ENCODE results near the gene FREM2. TPM values are rescaled to one million over a fixed set of nuclear protein-coding genes. Genes with fewer than 3 reads are reported as not detected.

The FREM2 gene
- total RNA-seq, 1 experiment from 2014 or later, result 42.6 TPM

DNA sequence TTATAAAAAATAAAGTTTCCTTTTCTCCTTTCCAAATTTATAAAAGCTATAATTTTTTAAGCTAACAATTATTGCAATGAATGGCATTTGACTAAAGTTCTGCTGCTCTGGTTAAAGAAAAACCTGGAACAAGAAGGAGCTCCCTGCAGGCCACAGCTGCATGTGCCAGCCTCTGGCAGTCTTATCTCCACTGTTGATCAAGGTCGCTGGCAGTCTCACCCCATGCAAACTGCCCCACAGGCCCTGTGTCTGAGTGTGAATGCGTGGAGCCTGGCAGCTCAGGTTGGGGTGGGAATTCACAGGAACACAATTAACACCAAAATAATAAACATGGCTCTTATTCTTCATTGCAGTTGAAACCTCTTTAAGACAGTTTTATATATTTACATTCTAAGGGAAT lies 30.2 kb upstream of the FREM2 start:
- no peak for TF ChIP-seq CTCF (IDR thresholded peaks at IDR 0.05; ENCODE audit: insufficient read depth in 1 of 2, low read depth in 1 of 2, low read length in 1 of 2, severe bottlenecking in 1 of 2, unreplicated experiment in 1 of 2)
- Mint-ChIP-seq H3K4me1 (ENCODE audit: low read depth, unreplicated experiment) (no peaks in the 10 kb centered on the region), H3K9me3 (ENCODE audit: unreplicated experiment) (no peaks in the 10 kb centered on the region), H3K27ac (ENCODE audit: unreplicated experiment) (no peak overlapping the region), H3K27me3 (ENCODE audit: insufficient read depth, unreplicated experiment) (no peaks in the 10 kb centered on the region), H3K36me3 (ENCODE audit: insufficient read depth, unreplicated experiment) (no peaks in the 10 kb centered on the region), H3K4me3 (ENCODE audit: unreplicated experiment) (no peak overlapping the region)
- CTCF ChIA-PET, result no interaction called here
- no TSS peak for BruUV-seq (replicated peaks)
- Histone ChIP-seq H3K4me1 (no peaks in the 10 kb centered on the region), H3K9me3 (no peaks in the 10 kb centered on the region), H3K4me3 (ENCODE audit: low read depth, low read length) (no peak overlapping the region), H3K27me3 (replicated peaks; ENCODE audit: control insufficient read depth, insufficient read depth, low read length) (no peaks in the 10 kb centered on the region), H3K36me3 (ENCODE audit: control insufficient read depth, insufficient read depth, low read length) (no peaks in the 10 kb centered on the region)
- intact Hi-C loops (cut with micrococcal nuclease; ENCODE audit: unreplicated experiment), result no loop called here
- POLR2A ChIA-PET, result no interaction called here
- DNase-seq, result no peak

GRCh38 chr13:38657191-38657590 lies 29.7 kb upstream of the FREM2 start:
- Histone ChIP-seq H3K9me3 (no peaks in the 10 kb centered on the region), H3K36me3 (ENCODE audit: control insufficient read depth, insufficient read depth, low read length) (no peaks in the 10 kb centered on the region), H3K4me1 (no peaks in the 10 kb centered on the region), H3K4me3 (ENCODE audit: low read depth, low read length) (no peak overlapping the region), H3K27me3 (replicated peaks; ENCODE audit: control insufficient read depth, insufficient read depth, low read length) (no peaks in the 10 kb centered on the region)
- intact Hi-C loops (cut with micrococcal nuclease; ENCODE audit: unreplicated experiment), result no loop called here
- H3K9me3 Mint-ChIP-seq (ENCODE audit: unreplicated experiment), result no peaks in the 10 kb centered on the region
- H3K4me1 Mint-ChIP-seq (ENCODE audit: low read depth, unreplicated experiment), result no peaks in the 10 kb centered on the region
- no peaks in the 10 kb centered on the region for H3K27me3 Mint-ChIP-seq (ENCODE audit: insufficient read depth, unreplicated experiment)
- no peaks in the 10 kb centered on the region for H3K36me3 Mint-ChIP-seq (ENCODE audit: insufficient read depth, unreplicated experiment)
- no TSS peak for BruUV-seq (replicated peaks)
- no peak overlapping the region for H3K4me3 Mint-ChIP-seq (ENCODE audit: unreplicated experiment)
- CTCF ChIA-PET, result no interaction called here
- POLR2A ChIA-PET, result no interaction called here
- no peak overlapping the region for H3K27ac Mint-ChIP-seq (ENCODE audit: unreplicated experiment)
- DNase-seq, result no peak
- TF ChIP-seq CTCF (IDR thresholded peaks at IDR 0.05; ENCODE audit: insufficient read depth in 1 of 2, low read depth in 1 of 2, low read length in 1 of 2, severe bottlenecking in 1 of 2, unreplicated experiment in 1 of 2), result no peak

DNA sequence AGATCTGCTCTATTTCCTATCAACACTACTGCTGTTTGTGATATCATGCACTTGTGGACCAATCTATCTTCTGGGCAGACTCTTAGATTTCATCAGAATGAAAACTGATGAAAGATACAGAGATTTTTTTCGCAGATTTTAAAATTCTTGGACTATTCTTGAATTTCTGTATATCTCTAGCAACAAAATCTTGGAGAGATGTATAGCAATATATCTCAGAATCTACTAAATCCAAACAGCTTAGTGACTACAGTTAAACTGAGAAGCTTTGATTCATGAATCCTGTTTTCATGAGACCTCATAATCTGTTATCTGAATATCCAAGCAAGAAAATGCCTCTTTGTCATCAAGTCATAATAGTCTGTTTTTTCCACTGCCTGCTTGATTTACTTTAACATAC lies 28.0 kb upstream of the FREM2 start:
- Mint-ChIP-seq H3K27me3 (ENCODE audit: insufficient read depth, unreplicated experiment) (no peaks in the 10 kb centered on the region), H3K27ac (ENCODE audit: unreplicated experiment) (no peak overlapping the region), H3K4me1 (ENCODE audit: low read depth, unreplicated experiment) (no peaks in the 10 kb centered on the region), H3K4me3 (ENCODE audit: unreplicated experiment) (no peak overlapping the region), H3K9me3 (ENCODE audit: unreplicated experiment) (no peaks in the 10 kb centered on the region), H3K36me3 (ENCODE audit: insufficient read depth, unreplicated experiment) (no peaks in the 10 kb centered on the region)
- CTCF ChIA-PET, result no interaction called here
- no TSS peak for BruUV-seq (replicated peaks)
- intact Hi-C loops (cut with micrococcal nuclease; ENCODE audit: unreplicated experiment), result no loop called here
- Histone ChIP-seq H3K27me3 (replicated peaks; ENCODE audit: control insufficient read depth, insufficient read depth, low read length) (no peaks in the 10 kb centered on the region), H3K36me3 (ENCODE audit: control insufficient read depth, insufficient read depth, low read length) (no peaks in the 10 kb centered on the region), H3K4me3 (ENCODE audit: low read depth, low read length) (no peak overlapping the region), H3K4me1 (no peaks in the 10 kb centered on the region), H3K9me3 (no peaks in the 10 kb centered on the region)
- POLR2A ChIA-PET, result no interaction called here
- DNase-seq, result no peak
- TF ChIP-seq CTCF (IDR thresholded peaks at IDR 0.05; ENCODE audit: insufficient read depth in 1 of 2, low read depth in 1 of 2, low read length in 1 of 2, severe bottlenecking in 1 of 2, unreplicated experiment in 1 of 2), result no peak

All from Caco-2 (cell line).